Stimulated activated CD4-positive, alpha-beta T cell treated with anti-CD3 and anti-CD28 coated beads, Interleukin-4, amount 100 ng/mL, for 24 hours (primary cell): ENCODE results near the gene KLHL24.
A peak's percentile ranks its signal among the peaks of the same experiment; 100 is the strongest.
"Not testable (repeated sequence)": the region's sequence is repeated elsewhere in the genome, so short reads cannot be mapped to it uniquely, and the experiment has no call there.

Experiments used
- DNase-seq: peaks from one replicate; pipeline ENCODE4 v3.0.0-alpha.2; 2020

Gene KLHL24

GRCh38 chr3:183636221-183637105, 1.0 kb downstream of the KLHL24 start:
- peak; percentile 94 for DNase-seq

GRCh38 chr3:183637106-183637486, 1.7 kb downstream of the KLHL24 start:
- DNase-seq = no peak

- DNase-seq = peak; percentile 6
These were observed 2.2 kb downstream of the KLHL24 start for GRCh38 chr3:183637633-183638032.

- no peak for DNase-seq
These were observed 2.9 kb downstream of the KLHL24 start for GRCh38 chr3:183638101-183638852.

- not testable (repeated sequence) for DNase-seq
These were observed 5.2 kb downstream of the KLHL24 start for GRCh38 chr3:183640635-183641034.

- no peak for DNase-seq
These were observed 6.5 kb downstream of the KLHL24 start for GRCh38 chr3:183641882-183642281.

- no peak for DNase-seq
These were observed 8.8 kb downstream of the KLHL24 start for GRCh38 chr3:183644244-183644643.

- DNase-seq = no peak
These were observed 9.8 kb downstream of the KLHL24 start for GRCh38 chr3:183645254-183645653.

- DNase-seq = no peak
These were observed 15.1 kb downstream of the KLHL24 start for GRCh38 chr3:183650554-183650953.

GRCh38 chr3:183653209-183654064, 18.0 kb downstream of the KLHL24 start:
- no peak for DNase-seq

- DNase-seq = no peak
These were observed 19.3 kb downstream of the KLHL24 start for GRCh38 chr3:183654727-183655126.

GRCh38 chr3:183662099-183662498, 26.7 kb downstream of the KLHL24 start:
- DNase-seq = no peak

- DNase-seq = no peak
These were observed 29.5 kb downstream of the KLHL24 start for GRCh38 chr3:183664913-183665381.

GRCh38 chr3:183680061-183680460, 44.6 kb downstream of the KLHL24 start:
- DNase-seq = no peak

GRCh38 chr3:183687705-183688104, 52.3 kb downstream of the KLHL24 start:
- no peak for DNase-seq

GRCh38 chr3:183688874-183689273, 53.5 kb downstream of the KLHL24 start:
- DNase-seq = no peak

- DNase-seq = not testable (repeated sequence)
These were observed 54.2 kb downstream of the KLHL24 start for GRCh38 chr3:183689621-183690020.

GRCh38 chr3:183690402-183690995, 55.1 kb downstream of the KLHL24 start:
- DNase-seq = no peak

GRCh38 chr3:183692436-183692835, 57.0 kb downstream of the KLHL24 start:
- no peak for DNase-seq

GRCh38 chr3:183695569-183696364, 60.3 kb downstream of the KLHL24 start:
- DNase-seq = no peak

- no peak for DNase-seq
These were observed 61.7 kb downstream of the KLHL24 start for GRCh38 chr3:183697123-183697609.
